Medulla oblongata (tissue), 1 donor: ENCODE measurements around the gene INAFM2.

Source experiments
- DNase-seq: peaks from one replicate; pipeline ENCODE4 v3.0.0-alpha.2; 2015; ENCODE audit errors: extremely low spot score

INAFM2 gene

GRCh38 chr15:40323239-40323952 is at the start of gene INAFM2:
TSS of gene INAFM2 (plus strand) at chr15:40323692. CDS start at chr15:40324056, 364 bp downstream.
- peak; percentile 91 for DNase-seq

GRCh38 chr15:40274350-40275274 is 48.9 kb upstream of the INAFM2 start:
- DNase-seq, result peak; percentile 85

GRCh38 chr15:40275523-40275922 is 48.0 kb upstream of the INAFM2 start:
- DNase-seq, result no peak

- no peak for DNase-seq
Measured at GRCh38 chr15:40275954-40276353, 47.5 kb upstream of the INAFM2 start.

GRCh38 chr15:40276927-40277326 is 46.6 kb upstream of the INAFM2 start:
- DNase-seq, result no peak

- peak; percentile 68 for DNase-seq
Measured at GRCh38 chr15:40277471-40277870, 46.0 kb upstream of the INAFM2 start.

- no peak for DNase-seq
Measured at GRCh38 chr15:40278026-40278425, 45.5 kb upstream of the INAFM2 start.

- peak; percentile 63 for DNase-seq
Measured at GRCh38 chr15:40279437-40280141, 43.9 kb upstream of the INAFM2 start.

- no peak for DNase-seq
Measured at GRCh38 chr15:40280260-40281056, 43.0 kb upstream of the INAFM2 start.

GRCh38 chr15:40281057-40281800 is 42.3 kb upstream of the INAFM2 start:
- DNase-seq, result no peak

GRCh38 chr15:40281801-40282146 is 41.7 kb upstream of the INAFM2 start:
- no peak for DNase-seq

- no peak for DNase-seq
Measured at GRCh38 chr15:40282147-40282868, 41.2 kb upstream of the INAFM2 start.

- no peak for DNase-seq
Measured at GRCh38 chr15:40282869-40283614, 40.5 kb upstream of the INAFM2 start, which contains the start of gene ANKRD63. TSS of gene ANKRD63 (minus strand) at chr15:40283064. CDS start at chr15:40282586, 478 bp downstream.

- no peak for DNase-seq
Measured at GRCh38 chr15:40283615-40284300, 39.7 kb upstream of the INAFM2 start.

- DNase-seq, result no peak
Measured at GRCh38 chr15:40285151-40285550, 38.3 kb upstream of the INAFM2 start.

GRCh38 chr15:40285554-40286011 is 37.9 kb upstream of the INAFM2 start:
- no peak for DNase-seq

- no peak for DNase-seq
Measured at GRCh38 chr15:40286061-40286532, 37.4 kb upstream of the INAFM2 start.

- no peak for DNase-seq
Measured at GRCh38 chr15:40286794-40287193, 36.7 kb upstream of the INAFM2 start.
